ENCODE data around the gene TPD52L2. TPM values are rescaled to one million over a fixed set of nuclear protein-coding genes. Genes with fewer than 3 reads are reported as not detected.
A peak's percentile ranks its signal among the peaks of the same experiment; 100 is the strongest.

Gene TPD52L2
- total and polyA plus RNA-seq, 3 donors from 2014 or later: 89.9 to 132 (median 100) TPM

DNA sequence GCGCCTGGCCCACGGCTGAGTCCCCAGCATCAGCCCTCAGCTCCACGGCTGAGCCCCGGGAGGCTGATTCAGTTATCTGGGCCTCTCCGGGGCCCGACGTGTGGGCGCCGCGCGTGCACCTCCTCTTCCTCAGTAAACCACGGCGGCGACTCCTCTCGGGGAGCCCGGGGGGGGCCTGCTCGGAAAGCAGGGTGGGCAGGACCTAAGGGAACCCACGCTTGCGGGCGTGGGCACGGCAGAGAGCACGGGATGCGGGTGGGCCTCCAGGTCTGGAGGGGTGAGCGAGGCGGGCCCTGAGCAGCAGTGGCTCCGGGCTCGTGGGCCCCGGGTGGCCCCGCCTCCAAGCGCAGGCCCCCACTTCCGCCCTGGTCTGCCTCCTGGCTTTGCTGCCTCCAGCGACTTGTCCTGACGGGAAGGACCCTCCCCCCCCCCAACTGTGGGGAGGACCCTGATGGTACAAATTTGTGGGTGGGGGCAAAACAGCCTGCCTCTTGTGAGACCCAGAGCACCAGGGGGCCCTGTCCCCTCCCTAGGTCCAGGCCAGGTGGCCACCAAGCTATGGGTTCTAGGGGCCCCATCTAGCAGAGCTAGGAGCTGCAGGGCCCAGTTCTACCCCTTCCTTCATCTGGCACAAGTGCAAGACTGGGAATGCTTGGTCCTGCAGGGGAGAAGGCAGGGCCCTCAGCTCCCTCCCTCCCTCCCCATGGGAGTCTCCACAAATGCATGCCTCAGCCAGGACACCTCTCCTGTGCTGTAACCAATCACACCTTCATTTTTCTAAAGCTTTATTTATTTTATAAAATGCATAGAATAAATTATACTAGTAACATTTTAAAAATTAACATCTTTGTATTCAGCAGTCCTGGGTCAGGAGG lies 74.2 kb downstream of the TPD52L2 start:
- Histone ChIP-seq H3K9me3 (no peaks in the 10 kb centered on the region), H3K27ac (no peak overlapping the region), H3K4me1 (peaks cover 6% of the 10 kb centered on the region), H3K4me3 (peak overlapping the region; percentile 35 to 36), H3K36me3 (ENCODE audit: low read depth, missing control alignments) (no peaks in the 10 kb centered on the region), H3K27me3 (no peaks in the 10 kb centered on the region)
- intact Hi-C loops (cut with DNase I; ENCODE audit: low total_unique reads): no loop called here
- 59 to 88% methylated on average over 5 to 33 of the region's 33 CpGs for WGBS, 2 donors
- TF ChIP-seq, protein P1, sequence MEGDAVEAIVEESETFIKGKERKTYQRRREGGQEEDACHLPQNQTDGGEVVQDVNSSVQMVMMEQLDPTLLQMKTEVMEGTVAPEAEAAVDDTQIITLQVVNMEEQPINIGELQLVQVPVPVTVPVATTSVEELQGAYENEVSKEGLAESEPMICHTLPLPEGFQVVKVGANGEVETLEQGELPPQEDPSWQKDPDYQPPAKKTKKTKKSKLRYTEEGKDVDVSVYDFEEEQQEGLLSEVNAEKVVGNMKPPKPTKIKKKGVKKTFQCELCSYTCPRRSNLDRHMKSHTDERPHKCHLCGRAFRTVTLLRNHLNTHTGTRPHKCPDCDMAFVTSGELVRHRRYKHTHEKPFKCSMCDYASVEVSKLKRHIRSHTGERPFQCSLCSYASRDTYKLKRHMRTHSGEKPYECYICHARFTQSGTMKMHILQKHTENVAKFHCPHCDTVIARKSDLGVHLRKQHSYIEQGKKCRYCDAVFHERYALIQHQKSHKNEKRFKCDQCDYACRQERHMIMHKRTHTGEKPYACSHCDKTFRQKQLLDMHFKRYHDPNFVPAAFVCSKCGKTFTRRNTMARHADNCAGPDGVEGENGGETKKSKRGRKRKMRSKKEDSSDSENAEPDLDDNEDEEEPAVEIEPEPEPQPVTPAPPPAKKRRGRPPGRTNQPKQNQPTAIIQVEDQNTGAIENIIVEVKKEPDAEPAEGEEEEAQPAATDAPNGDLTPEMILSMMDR (IDR thresholded peaks at IDR 0.05): no peak
- DNase-seq: no peak

DNA sequence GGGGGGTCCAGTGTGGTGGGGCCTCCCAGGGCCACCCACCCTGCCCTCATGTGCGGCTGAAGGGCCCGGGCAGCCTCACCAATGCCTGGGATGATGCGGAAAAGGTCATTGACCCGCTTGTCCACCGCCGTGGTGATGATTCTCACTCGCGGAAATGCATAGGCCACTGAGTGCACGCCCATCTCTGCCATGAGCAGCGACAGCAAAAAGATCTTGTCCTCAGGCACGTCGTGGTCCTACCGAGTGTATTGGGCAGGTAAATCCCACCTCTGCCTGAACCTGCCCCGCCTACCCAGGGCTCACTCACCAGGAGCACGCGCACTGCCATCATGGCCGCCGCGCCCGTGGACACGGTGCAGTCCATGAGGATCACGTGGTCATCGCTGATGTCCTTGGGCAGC lies 75.0 kb downstream of the TPD52L2 start:
- peaks cover 6% of the 10 kb centered on the region for H3K4me1 ChIP-seq
- TF ChIP-seq POLR2A (IDR thresholded peaks at IDR 0.05): no peak
- TF ChIP-seq, protein P1 (IDR thresholded peaks at IDR 0.05): no peak
- no peak overlapping the region for H3K4me3 ChIP-seq
- H3K27me3 ChIP-seq: no peaks in the 10 kb centered on the region
- no peaks in the 10 kb centered on the region for H3K9me3 ChIP-seq
- H3K36me3 ChIP-seq (ENCODE audit: low read depth, missing control alignments): no peaks in the 10 kb centered on the region
- intact Hi-C loops (cut with DNase I; ENCODE audit: low total_unique reads): no loop called here
- no peak overlapping the region for H3K27ac ChIP-seq
- 71 to 100% methylated on average over 4 to 23 of the region's 23 CpGs for WGBS, 2 donors
- no peak for DNase-seq

DNA sequence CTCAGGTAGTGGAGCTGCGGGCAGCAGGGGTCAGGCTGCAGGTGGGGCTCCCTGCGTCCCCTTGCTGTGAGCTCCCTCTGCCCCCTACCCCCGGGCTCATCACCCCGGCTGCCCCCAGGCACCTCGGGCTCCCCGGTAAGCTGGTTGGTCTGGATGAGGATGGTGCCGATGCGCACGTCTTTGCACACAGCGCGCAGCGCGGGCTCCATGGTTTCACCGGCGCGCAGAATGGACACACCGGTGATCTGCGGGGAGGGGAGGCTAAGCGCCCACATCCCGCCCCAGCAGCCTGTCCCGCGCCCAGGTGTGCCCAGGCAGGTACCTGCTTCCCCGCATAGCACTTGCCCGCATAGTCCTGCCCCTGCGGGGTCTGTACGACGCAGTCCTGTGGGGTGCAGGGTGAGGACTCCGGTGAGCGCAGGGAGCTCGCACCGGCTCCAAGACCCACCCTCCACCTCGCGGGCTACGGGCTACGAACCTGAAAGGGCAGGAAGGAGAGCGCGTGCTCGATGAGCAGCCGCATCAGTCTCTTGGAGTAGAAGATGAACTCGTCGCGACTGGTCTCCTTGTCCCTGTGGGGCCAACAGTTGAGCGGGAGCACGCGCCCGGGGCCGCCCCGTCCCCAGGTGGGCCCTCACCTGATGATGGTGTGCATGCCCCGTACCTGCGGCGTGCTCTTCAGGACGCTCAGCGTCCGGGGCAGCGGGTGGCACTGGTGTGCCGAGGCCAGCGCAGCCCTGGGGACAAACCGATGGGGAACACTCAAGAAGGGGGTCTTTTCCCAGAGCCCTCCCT lies 75.6 kb downstream of the TPD52L2 start:
- intact Hi-C loops (cut with DNase I; ENCODE audit: low total_unique reads): no loop called here
- no peak for DNase-seq
- no peak overlapping the region for H3K4me3 ChIP-seq
- H3K9me3 ChIP-seq: no peaks in the 10 kb centered on the region
- TF ChIP-seq, protein P1 (IDR thresholded peaks at IDR 0.05): no peak
- TF ChIP-seq POLR2A (IDR thresholded peaks at IDR 0.05): no peak
- H3K4me1 ChIP-seq: peaks cover 6% of the 10 kb centered on the region
- no peak overlapping the region for H3K27ac ChIP-seq
- WGBS, 2 donors: 77 to 78% methylated on average over 25 to 58 of the region's 58 CpGs
- no peaks in the 10 kb centered on the region for H3K36me3 ChIP-seq (ENCODE audit: low read depth, missing control alignments)
- H3K27me3 ChIP-seq: no peaks in the 10 kb centered on the region

MicroRNAs encoded within 50 kb of the gene (microRNA counts, 767-probe panel; counts per million panel counts)
- microRNA hsa-miR-1914-5p (0 to 152 counts per million in 2 donors), microRNA hsa-miR-941 (0 to 152 counts per million in 2 donors)

Small RNAs within 50 kb of the gene (microRNA-seq; reads per million reads assigned to microRNA genes)
- gene MIR1914 (ENCODE audit: borderline number of aligned reads in 2 of 2, borderline replicate concordance in 1 of 2) (0 reads per million in 2 donors), gene MIR941-1 (ENCODE audit: borderline number of aligned reads in 2 of 2, borderline replicate concordance in 1 of 2) (0 reads per million in 2 donors), gene MIR941-2 (ENCODE audit: borderline number of aligned reads in 2 of 2, borderline replicate concordance in 1 of 2) (0 reads per million in 2 donors), gene MIR941-3 (ENCODE audit: borderline number of aligned reads in 2 of 2, borderline replicate concordance in 1 of 2) (0 reads per million in 2 donors), gene MIR941-4 (ENCODE audit: borderline number of aligned reads in 2 of 2, borderline replicate concordance in 1 of 2) (0 reads per million in 2 donors), gene MIR941-5 (ENCODE audit: borderline number of aligned reads in 2 of 2, borderline replicate concordance in 1 of 2) (0 reads per million in 2 donors)

Small RNAs within 50 kb of the gene (small RNA-seq; reads per million reads assigned to genes)
- gene MIR941-2 (0 reads per million in 2 donors), gene MIR941-4 (0 reads per million in 2 donors), gene MIR941-5 (0 to 2.1 reads per million in 2 donors), gene RNU1-134P (0 to 0.09 reads per million in 2 donors)

Other genes starting within 250 kb of the TPD52L2 start
- gene GMEB2, start 238.2 kb upstream of the TPD52L2 start, total RNA-seq: 10 to 100 TPM; 31.0 to 33.1 TPM
- gene GMEB2, start 238.2 kb upstream of the TPD52L2 start, polyA plus RNA-seq (ENCODE audit: insufficient read depth, low read depth, low replicate concordance): 20.3 TPM
- gene STMN3, start 211.8 kb upstream of the TPD52L2 start, total RNA-seq: 10 to 100 TPM in 1 of 2 donors, 1 to 10 TPM in 1; 8.4 to 16.5 TPM
- gene STMN3, start 211.8 kb upstream of the TPD52L2 start, polyA plus RNA-seq (ENCODE audit: insufficient read depth, low read depth, low replicate concordance): 15.1 TPM
- 10 to 100 TPM; 56.8 to 84.6 TPM for gene RTEL1, start 207.0 kb upstream of the TPD52L2 start, total RNA-seq
- gene RTEL1, start 207.0 kb upstream of the TPD52L2 start, polyA plus RNA-seq (ENCODE audit: insufficient read depth, low read depth, low replicate concordance): 34.2 TPM
- 10 to 100 TPM; 26.2 to 30.5 TPM for gene TNFRSF6B, start 168.6 kb upstream of the TPD52L2 start, total RNA-seq
- gene TNFRSF6B, start 168.6 kb upstream of the TPD52L2 start, polyA plus RNA-seq (ENCODE audit: insufficient read depth, low read depth, low replicate concordance): 3.0 TPM
- gene ARFRP1, start 157.3 kb upstream of the TPD52L2 start, total RNA-seq: 10 to 100 TPM; 55.4 to 55.6 TPM
- 37.8 TPM for gene ARFRP1, start 157.3 kb upstream of the TPD52L2 start, polyA plus RNA-seq (ENCODE audit: insufficient read depth, low read depth, low replicate concordance)
- 10 to 100 TPM; 53.1 to 57.3 TPM for gene ZGPAT, start 157.2 kb upstream of the TPD52L2 start, total RNA-seq
- 43.1 TPM for gene ZGPAT, start 157.2 kb upstream of the TPD52L2 start, polyA plus RNA-seq (ENCODE audit: insufficient read depth, low read depth, low replicate concordance)
- 10 to 100 TPM; 41.4 to 47.4 TPM for gene LIME1, start 128.6 kb upstream of the TPD52L2 start, total RNA-seq
- 5.6 TPM for gene LIME1, start 128.6 kb upstream of the TPD52L2 start, polyA plus RNA-seq (ENCODE audit: insufficient read depth, low read depth, low replicate concordance)
- gene SLC2A4RG, start 125.5 kb upstream of the TPD52L2 start, total RNA-seq: 100 to 1,000 TPM; 123 to 141 TPM
- gene SLC2A4RG, start 125.5 kb upstream of the TPD52L2 start, polyA plus RNA-seq (ENCODE audit: insufficient read depth, low read depth, low replicate concordance): 64.4 TPM
- 10 to 100 TPM; 12.5 to 15.4 TPM for gene ZBTB46, start 34.0 kb upstream of the TPD52L2 start, total RNA-seq
- 5.2 TPM for gene ZBTB46, start 34.0 kb upstream of the TPD52L2 start, polyA plus RNA-seq (ENCODE audit: insufficient read depth, low read depth, low replicate concordance)
- 10 to 100 TPM; 13.8 to 20.9 TPM for gene ABHD16B, start 3.8 kb upstream of the TPD52L2 start, total RNA-seq
- gene ABHD16B, start 3.8 kb upstream of the TPD52L2 start, polyA plus RNA-seq (ENCODE audit: insufficient read depth, low read depth, low replicate concordance): 10.8 TPM
- gene DNAJC5, start 29.9 kb downstream of the TPD52L2 start, total RNA-seq: 10 to 100 TPM; 58.2 to 64.8 TPM
- gene DNAJC5, start 29.9 kb downstream of the TPD52L2 start, polyA plus RNA-seq (ENCODE audit: insufficient read depth, low read depth, low replicate concordance): 35.6 TPM
- gene UCKL1, start 91.1 kb downstream of the TPD52L2 start, total RNA-seq: 10 to 100 TPM; 72.6 to 78.0 TPM
- gene UCKL1, start 91.1 kb downstream of the TPD52L2 start, polyA plus RNA-seq (ENCODE audit: insufficient read depth, low read depth, low replicate concordance): 35.0 TPM
- gene ZNF512B, start 104.7 kb downstream of the TPD52L2 start, total RNA-seq: 10 to 100 TPM; 24.5 to 27.6 TPM
- gene ZNF512B, start 104.7 kb downstream of the TPD52L2 start, polyA plus RNA-seq (ENCODE audit: insufficient read depth, low read depth, low replicate concordance): 16.7 TPM
- gene SAMD10, start 114.4 kb downstream of the TPD52L2 start, total RNA-seq: 10 to 100 TPM in 1 of 2 donors, 1 to 10 TPM in 1; 6.2 to 10.7 TPM
- 3.9 TPM for gene SAMD10, start 114.4 kb downstream of the TPD52L2 start, polyA plus RNA-seq (ENCODE audit: insufficient read depth, low read depth, low replicate concordance)
- gene PRPF6, start 115.9 kb downstream of the TPD52L2 start, total RNA-seq: 100 to 1,000 TPM; 107 to 114 TPM
- 106 TPM for gene PRPF6, start 115.9 kb downstream of the TPD52L2 start, polyA plus RNA-seq (ENCODE audit: insufficient read depth, low read depth, low replicate concordance)
- 1 to 10 TPM; 4.5 to 8.3 TPM for gene C20orf204, start 170.9 kb downstream of the TPD52L2 start, total RNA-seq
- gene C20orf204, start 170.9 kb downstream of the TPD52L2 start, polyA plus RNA-seq (ENCODE audit: insufficient read depth, low read depth, low replicate concordance): 2.9 TPM
- gene SOX18, start 184.4 kb downstream of the TPD52L2 start, total RNA-seq: 10 to 100 TPM in 1 of 2 donors, 1 to 10 TPM in 1; 6.1 to 17.1 TPM
- gene SOX18, start 184.4 kb downstream of the TPD52L2 start, polyA plus RNA-seq (ENCODE audit: insufficient read depth, low read depth, low replicate concordance): 7.9 TPM
- gene TCEA2, start 197.9 kb downstream of the TPD52L2 start, total RNA-seq: 100 to 1,000 TPM in 1 of 2 donors, 10 to 100 TPM in 1; 94.5 to 126 TPM
- gene TCEA2, start 197.9 kb downstream of the TPD52L2 start, polyA plus RNA-seq (ENCODE audit: insufficient read depth, low read depth, low replicate concordance): 171 TPM
- gene RGS19, start 214.2 kb downstream of the TPD52L2 start, total RNA-seq: 10 to 100 TPM in 1 of 2 donors, 1 to 10 TPM in 1; 4.4 to 10.4 TPM
- gene RGS19, start 214.2 kb downstream of the TPD52L2 start, polyA plus RNA-seq (ENCODE audit: insufficient read depth, low read depth, low replicate concordance): 7.3 TPM
- 1 to 10 TPM; 6.0 to 7.7 TPM for gene OPRL1, start 214.8 kb downstream of the TPD52L2 start, total RNA-seq
- gene OPRL1, start 214.8 kb downstream of the TPD52L2 start, polyA plus RNA-seq (ENCODE audit: insufficient read depth, low read depth, low replicate concordance): 9.4 TPM
- 10 to 100 TPM; 45.3 to 89.9 TPM for gene LKAAEAR1, start 219.1 kb downstream of the TPD52L2 start, total RNA-seq
- gene LKAAEAR1, start 219.1 kb downstream of the TPD52L2 start, polyA plus RNA-seq (ENCODE audit: insufficient read depth, low read depth, low replicate concordance): 6.6 TPM
- gene NPBWR2, start 242.3 kb downstream of the TPD52L2 start, total RNA-seq: under 1 TPM in 1 of 2 donors, not detected in 1; 0.19 TPM
- gene NPBWR2, start 242.3 kb downstream of the TPD52L2 start, polyA plus RNA-seq (ENCODE audit: insufficient read depth, low read depth, low replicate concordance): not detected

All from testis (tissue), 3 donors.